GM12864 (cell line): ENCODE results near the gene TMC1.

Experiments
- DNase-seq: peaks from one replicate; pipeline ENCODE4 v3.0.0-alpha.2; 2011; ENCODE audit warnings: low read depth
- H3K4me3 ChIP-seq: 2 replicates; pipeline ENCODE4 v1.5.1; 2011; ENCODE audit warnings: mild to moderate bottlenecking, low read depth, low read length, control low read depth
- TF ChIP-seq, protein P1 (sequence below): IDR thresholded peaks from 2 replicates; pipeline ENCODE4 v1.5.1; 2011; ENCODE audit warnings: low read depth, mild to moderate bottlenecking, moderate library complexity, low read length, control low read depth, inconsistent platforms; ENCODE audit errors: missing control alignments

Gene TMC1

GRCh38 chr9:72597601-72598000 is 76.2 kb downstream of the TMC1 start:
- DNase-seq, result no peak
- H3K4me3 ChIP-seq, result no peak overlapping the region
- TF ChIP-seq, protein P1, sequence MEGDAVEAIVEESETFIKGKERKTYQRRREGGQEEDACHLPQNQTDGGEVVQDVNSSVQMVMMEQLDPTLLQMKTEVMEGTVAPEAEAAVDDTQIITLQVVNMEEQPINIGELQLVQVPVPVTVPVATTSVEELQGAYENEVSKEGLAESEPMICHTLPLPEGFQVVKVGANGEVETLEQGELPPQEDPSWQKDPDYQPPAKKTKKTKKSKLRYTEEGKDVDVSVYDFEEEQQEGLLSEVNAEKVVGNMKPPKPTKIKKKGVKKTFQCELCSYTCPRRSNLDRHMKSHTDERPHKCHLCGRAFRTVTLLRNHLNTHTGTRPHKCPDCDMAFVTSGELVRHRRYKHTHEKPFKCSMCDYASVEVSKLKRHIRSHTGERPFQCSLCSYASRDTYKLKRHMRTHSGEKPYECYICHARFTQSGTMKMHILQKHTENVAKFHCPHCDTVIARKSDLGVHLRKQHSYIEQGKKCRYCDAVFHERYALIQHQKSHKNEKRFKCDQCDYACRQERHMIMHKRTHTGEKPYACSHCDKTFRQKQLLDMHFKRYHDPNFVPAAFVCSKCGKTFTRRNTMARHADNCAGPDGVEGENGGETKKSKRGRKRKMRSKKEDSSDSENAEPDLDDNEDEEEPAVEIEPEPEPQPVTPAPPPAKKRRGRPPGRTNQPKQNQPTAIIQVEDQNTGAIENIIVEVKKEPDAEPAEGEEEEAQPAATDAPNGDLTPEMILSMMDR, result no peak

GRCh38 chr9:72598639-72599038 is 77.2 kb downstream of the TMC1 start:
- TF ChIP-seq, protein P1, result no peak
- DNase-seq, result no peak
- no peak overlapping the region for H3K4me3 ChIP-seq

DNA sequence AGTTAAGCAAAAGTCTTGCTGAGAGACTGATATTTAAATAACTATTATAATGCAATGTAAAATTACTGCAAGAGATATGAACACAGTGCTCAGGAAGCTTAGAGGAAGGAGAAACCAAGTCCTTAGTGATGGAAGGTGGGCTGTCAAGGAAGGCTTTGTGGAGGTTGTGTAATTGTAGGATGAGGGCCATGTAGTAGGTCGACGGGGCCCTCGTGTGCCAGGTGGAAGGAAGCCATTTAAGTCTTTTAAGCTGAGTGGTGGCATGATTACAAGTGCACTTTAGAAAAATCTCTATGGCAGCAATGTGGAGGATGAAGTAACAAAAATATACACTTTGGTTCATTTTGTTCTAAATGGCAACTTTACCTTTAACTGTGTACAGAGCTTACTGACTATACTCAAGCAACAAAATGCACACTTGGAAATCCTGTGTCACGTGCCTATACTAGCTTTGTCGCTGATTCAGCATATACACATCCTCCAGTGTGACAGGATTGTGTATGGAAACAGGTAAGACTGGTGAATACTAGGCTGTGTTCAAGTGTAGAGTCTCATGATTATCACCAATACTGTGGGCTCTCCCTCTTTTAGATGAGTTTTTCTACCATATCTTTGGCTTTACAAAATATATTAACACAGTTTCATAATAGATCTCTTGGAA is 78.6 kb downstream of the TMC1 start:
- DNase-seq, result no peak
- TF ChIP-seq, protein P1, result no peak
- no peak overlapping the region for H3K4me3 ChIP-seq

- DNase-seq, result no peak
- H3K4me3 ChIP-seq, result no peak overlapping the region
- TF ChIP-seq, protein P1, result no peak
Measured at GRCh38 chr9:72600671-72601070, 79.3 kb downstream of the TMC1 start.

DNA sequence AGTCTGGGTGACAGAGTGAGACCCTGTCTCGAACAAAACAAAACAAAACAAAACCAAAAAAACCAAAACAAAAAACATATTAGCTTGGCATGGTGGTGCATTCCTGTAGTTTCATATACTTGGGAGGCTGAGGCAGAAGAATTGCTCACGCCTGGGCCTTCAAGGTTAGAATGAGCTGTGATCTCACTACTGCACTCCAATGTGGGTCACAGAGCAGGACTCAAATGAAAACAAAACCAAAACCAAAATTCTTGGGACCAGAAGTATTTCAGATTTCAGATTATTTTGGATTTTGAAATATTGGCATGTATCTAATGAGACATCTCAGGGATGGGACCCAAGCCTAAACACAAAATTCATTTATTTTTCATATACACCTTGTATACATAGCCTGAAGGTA is 80.2 kb downstream of the TMC1 start:
- TF ChIP-seq, protein P1, result no peak
- DNase-seq, result no peak

DNA sequence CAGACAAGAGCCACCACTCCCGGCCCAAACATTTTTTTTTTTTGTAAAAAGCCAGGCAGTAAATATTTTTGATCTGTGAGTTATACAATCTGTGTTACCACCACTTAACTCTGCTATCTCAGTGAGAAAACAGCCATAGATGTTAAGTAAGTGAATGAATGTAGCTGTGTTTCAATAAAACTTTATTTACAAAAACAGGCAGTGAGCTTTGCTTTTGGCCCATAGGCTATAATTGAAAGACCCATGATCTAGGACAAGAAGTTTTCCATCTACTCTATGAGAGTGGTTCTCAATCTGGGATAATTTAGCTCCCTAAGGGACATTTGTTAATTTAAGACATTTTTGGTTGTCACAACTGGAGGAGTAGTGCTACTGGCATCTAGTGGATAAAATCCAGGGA is 91.0 kb downstream of the TMC1 start:
- no peak overlapping the region for H3K4me3 ChIP-seq
- TF ChIP-seq, protein P1, result no peak
- no peak for DNase-seq

More for the DNA sequence above, 80.2 kb downstream of the TMC1 start:
- no peak overlapping the region for H3K4me3 ChIP-seq

- DNase-seq, result no peak
Measured at GRCh38 chr9:72614067-72614466, 92.7 kb downstream of the TMC1 start.

More at GRCh38 chr9:72614067-72614466, 92.7 kb downstream of the TMC1 start:
- TF ChIP-seq, protein P1, result no peak
- no peak overlapping the region for H3K4me3 ChIP-seq
